GM19239 (cell line): ENCODE data around the gene C18orf63.

ENCODE experiments used
- DNase-seq: peaks from one replicate; pipeline ENCODE4 v3.0.0; 2011; ENCODE audit warnings: low spot score; ENCODE audit not compliant: insufficient read length
- FAIRE-seq: peaks from 2 replicates; lab custom pipeline; 2011; peaks lifted over from hg19 to GRCh38; lab: Jason Lieb, UNC

Gene C18orf63

DNA sequence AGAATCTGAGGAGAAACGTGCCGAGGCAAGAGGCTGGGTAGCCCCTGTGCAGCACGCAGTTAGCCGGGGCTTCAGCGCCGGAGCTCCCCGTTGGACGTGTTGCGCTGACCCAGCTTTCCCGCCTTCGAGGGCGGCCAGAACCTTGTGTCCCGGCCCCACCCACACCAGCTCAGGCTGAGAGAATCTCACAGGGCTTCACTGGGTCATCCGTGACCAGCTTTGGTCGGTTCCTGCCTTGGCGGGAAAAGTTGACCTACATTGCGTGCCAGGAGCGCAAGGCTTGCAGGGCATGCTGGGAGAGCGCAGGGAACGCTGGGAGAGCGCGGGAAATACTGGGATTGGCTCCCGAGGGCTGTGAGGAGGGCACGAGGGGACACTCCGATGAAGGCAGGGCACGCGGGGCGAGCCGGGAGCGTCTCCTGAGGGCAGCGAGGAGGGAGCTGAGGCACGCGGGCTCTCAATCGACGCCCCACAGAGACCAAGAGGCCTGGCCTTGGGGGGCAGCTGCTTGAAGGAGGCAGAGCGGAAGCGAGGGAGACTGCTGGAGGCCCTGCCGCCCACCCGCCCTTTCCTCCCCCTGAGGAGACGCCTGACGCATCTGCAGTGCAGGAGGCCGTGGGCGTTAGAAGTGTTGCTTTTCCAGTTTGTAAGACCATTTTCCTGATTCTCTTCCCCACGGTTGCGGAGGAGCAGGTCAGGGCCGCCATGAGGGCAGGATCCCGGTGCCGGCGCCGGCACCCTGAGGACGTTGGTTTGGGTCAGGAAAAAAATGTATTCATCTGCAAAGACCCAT is at the start of gene C18orf63:
TSS of gene C18orf63 (plus strand) at position 376 of the 793 bp plus-strand sequence. CDS start 2,027 bp downstream, outside the sequence.
- no peak for DNase-seq
- no peak for FAIRE-seq

DNA sequence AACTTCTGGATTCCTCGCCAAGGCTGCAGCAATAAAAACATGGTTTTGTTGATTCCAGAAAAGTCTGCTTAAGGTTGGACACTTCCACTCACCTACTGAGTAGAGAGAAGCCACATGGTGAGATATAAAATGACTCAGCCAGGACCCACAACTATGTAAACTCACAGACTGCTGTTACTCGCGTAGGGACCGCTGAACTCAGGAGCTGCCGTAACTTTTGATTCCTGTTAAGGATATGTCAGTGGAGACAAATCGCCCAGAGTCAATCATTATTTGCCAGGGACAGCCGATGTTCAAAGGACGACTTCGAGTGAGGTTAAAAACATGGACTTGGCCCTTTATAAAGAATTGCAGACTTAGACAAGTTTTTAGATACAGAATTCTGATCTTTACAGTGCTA is 49.5 kb upstream of the C18orf63 start:
- no peak for FAIRE-seq

DNA sequence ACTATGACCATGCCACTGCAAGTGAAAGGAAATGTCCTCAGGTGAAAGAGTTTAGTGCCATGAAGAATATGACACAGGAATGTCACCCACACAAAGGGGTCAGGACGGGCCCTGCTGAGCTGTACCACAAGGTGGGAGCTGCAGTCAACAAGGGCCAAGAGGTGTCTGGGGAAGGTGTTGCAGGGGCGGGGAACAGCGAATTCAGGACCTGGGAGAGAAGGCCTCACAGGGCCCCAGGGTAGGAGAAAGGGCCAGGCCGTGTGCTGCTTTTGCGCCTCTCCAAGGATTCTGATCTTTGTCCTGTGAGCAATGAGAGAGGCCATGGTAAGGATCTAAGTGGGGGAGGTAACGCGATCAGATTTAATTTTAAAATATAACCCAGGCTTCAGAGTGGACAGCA is 47.5 kb upstream of the C18orf63 start:
- no peak for DNase-seq
- no peak for FAIRE-seq

More for the DNA sequence above, 49.5 kb upstream of the C18orf63 start:
- DNase-seq = no peak

DNA sequence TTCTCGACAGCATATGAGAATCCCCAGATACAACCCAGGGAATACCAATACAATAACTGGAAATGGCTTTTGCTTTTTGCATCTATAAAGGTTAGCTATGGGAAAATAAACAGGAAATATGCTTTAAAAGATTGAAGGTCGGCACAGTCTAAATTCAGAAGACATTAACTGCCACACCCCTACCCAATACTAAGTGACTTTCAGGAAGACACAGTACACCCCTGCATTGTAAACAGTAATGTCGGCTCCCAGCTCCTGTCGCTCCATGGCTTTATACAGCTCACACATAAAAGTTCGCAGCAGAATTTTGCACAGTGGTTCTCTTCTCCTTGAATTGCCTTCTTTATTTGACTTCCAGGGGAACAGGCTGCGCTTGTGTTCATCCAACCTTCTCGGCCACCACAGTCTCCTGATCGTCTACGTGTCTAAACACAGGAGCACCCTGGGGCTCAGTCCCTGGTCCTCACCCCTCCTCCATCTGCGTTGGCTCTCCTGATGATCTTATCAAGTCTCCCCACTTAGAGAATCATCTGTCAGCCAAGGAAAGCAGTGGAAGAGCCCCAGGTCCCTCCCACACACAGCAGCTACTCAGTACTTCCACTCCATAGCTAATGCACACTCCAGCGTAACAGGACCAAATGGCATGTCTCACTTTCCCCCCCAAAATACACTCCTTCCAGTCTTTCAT is 46.6 kb upstream of the C18orf63 start:
- DNase-seq = no peak
- no peak for FAIRE-seq

DNA sequence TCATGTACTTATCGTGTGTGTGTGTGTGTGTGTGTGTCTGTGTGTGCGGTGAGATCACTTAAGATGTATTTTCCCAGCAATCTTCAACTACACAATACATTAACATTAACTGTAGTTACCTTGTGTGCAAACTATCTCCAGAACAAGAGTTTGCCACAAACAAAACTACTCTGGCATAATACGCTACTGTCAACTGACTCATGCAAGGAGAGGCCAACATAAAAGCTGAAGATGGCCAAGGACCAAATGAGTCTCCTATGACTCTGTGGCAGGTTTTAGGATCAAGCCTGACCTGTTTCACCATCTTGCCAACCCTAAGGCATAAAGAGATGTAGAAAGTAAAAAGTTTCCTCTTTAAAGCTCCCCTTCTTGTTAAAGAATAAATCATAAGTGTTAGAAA is 44.0 kb upstream of the C18orf63 start:
- FAIRE-seq = no peak

DNA sequence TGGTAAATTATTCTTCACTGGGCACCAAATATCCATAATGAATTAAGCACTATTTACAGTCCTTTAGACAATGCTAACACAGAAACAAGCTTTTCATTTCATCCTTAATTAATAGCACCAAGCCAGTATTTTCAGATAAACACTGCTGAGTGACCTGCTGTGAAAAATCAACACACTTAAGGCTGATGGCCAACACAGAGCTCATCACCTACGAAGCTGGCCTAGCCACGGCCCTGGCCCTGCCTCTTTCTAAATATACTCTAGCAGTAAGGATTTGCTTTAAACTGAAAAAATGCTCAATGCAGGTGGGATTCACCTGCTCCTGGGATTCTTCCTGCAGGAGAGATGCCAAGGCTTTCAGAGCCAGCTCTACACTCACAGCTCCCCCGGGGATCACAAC is 42.2 kb upstream of the C18orf63 start:
- FAIRE-seq (no peak), DNase-seq (no peak)

More for the DNA sequence above, 44.0 kb upstream of the C18orf63 start:
- no peak for DNase-seq

DNA sequence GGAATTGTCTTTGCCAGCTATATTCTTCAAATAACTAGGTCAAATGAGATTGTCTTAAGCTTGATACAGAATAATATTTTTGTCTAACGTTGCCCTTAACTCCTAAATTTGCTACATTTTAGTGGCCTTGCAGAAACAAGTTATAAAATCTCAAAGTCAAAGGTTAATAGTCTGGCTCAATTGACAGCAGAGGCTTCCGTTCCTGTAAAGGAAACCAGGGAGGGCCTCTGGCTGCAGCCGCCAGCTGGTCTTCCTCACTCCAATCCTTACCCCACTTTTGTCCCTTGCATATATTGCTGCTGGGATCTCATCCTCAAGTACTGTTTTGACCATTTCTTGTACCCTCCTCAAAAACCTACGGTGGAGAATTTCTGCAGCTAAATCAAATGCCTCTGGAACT is 40.9 kb upstream of the C18orf63 start:
- DNase-seq (no peak), FAIRE-seq (no peak)

DNA sequence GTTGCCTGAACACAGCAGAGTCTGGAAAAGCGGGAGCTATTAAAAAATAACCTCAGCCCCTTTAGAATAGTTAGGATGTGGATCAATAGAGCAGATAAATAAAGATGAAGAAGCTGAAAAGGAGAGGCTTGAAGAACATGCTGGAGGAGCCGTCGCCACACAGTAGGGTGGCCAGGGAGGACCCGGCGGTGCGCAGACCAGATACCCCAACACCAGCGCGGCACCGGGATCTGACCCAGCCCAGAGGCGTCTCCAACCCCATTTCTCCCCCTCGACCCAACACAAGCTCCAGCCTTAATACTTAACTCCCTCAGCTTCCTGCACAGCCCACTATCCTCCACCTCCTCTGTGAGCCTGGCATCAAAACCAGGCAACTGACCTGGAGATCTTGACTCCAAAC is 39.9 kb upstream of the C18orf63 start:
- FAIRE-seq = no peak
- no peak for DNase-seq

DNA sequence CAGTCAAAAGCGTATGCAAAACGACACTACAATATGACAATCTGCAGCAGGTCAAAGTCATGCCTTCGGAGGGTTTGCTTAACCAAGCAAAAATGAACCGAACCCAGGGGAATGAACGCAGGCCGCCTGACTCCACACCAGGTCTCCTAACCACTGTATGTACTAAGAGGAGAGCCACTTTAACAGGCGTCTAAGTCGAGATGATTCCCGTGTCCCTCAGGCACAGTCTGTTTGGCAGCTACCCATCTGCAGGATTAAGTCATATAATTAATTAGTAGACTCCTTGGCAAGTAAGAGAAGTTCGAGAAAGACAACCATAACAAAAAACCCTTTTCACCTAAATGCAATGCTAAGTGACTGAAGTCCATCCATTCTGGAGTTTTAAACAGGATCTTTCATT is 39.0 kb upstream of the C18orf63 start:
- DNase-seq (no peak), FAIRE-seq (no peak)

DNA sequence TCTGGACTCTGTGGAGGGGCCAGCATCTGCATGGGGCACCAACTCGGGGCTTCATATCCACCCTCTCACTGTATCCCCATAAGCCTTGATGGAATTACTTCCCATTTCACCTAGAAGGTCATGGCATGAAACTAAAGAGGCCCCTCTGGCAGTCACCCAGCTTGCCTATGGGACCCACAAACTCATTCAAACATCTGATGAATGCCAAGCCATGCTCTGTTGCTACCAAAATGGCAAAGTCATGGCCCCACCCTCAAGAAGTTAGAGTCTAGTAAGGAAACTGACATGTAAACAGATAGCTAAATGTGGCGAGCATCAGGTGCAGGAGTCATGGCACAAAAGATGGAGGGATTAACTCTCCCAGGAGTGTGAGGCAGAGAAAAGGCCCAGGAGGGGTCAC is 38.3 kb upstream of the C18orf63 start:
- no peak for DNase-seq
- no peak for FAIRE-seq

DNA sequence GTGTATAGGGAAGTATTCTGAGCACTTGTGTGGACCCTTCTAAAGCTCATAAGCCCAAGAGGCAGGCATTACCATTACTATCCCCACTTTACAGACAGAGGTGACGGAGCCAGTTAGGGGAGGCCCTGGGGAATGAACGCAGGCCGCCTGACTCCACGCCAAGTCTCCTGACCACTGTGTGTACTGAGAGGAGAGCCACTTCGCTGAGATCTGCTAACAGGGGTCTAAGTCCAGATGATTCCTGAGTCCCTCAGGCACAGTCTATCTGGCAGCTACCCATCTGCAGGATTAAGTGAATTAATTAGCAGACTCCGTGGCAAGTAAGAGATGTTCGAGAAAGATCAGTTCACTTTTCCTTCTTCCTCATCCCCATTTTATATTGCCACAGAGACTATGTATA is 37.6 kb upstream of the C18orf63 start:
- FAIRE-seq (no peak), DNase-seq (no peak)

DNA sequence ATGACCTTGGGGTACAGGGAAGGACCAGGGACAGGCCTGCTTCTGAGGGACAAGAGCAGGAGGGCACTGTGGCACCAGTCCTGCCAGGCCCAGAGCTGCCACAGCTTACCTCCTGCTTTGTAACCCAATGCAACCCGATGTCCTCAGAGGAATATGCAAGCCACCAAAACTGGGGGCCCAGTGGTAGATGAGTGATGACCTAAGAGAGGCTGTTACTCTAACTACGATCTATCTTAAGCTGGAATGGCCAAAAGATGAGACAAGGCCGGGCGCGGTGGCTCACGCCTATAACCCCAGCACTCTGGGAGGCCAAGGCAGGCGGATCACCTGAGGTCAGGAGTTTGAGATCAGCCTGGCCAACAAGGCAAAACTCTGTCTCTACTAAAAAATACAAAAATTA is 36.7 kb upstream of the C18orf63 start:
- FAIRE-seq (no peak), DNase-seq (no peak)

DNA sequence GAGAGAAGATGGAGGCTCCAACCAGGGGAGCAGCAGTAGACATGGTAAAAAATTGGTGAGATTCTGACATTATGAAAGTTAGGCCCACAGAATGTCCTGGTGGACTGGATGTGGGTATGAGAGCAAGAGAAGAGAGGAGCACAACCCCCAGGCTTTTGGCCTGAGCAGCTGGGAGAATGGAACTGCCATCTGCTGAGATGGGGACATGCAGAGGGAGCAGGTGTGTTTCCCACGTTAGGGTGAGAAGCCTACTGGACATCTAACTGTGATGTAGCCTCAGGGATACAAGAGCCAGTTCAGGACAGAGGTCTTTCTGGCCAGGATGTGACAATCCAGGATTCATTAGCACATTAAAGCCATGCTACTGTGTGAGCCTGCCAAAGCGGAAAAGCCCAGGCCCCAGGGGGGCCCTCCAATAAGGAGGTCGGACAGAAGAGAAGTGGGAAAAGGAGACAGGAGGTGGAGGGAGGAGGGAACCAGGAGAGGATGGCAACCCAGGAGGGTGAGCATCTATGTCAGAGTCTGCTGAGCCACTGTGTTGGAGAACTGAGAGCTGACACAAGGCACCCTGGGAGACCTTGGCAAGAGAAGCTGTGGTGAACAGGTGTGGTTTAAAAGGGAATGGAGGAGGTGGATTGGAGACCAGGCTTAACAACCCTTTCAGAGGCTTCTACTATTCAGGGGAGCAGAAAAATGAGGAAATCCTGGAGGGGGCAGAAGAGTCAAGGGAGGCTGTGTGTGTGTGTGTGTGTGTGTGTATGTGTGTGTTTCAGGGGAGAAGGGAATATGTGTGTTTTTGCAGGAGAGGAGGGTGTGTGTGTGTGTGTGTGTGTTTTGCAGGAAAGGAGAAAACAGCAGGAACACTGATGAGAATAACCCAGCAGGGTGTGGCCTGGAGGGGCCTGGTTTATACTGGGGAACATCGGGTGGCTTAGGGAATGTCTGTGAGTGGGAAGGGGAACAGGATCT is 34.3 kb upstream of the C18orf63 start:
- DNase-seq (no peak), FAIRE-seq (no peak)

DNA sequence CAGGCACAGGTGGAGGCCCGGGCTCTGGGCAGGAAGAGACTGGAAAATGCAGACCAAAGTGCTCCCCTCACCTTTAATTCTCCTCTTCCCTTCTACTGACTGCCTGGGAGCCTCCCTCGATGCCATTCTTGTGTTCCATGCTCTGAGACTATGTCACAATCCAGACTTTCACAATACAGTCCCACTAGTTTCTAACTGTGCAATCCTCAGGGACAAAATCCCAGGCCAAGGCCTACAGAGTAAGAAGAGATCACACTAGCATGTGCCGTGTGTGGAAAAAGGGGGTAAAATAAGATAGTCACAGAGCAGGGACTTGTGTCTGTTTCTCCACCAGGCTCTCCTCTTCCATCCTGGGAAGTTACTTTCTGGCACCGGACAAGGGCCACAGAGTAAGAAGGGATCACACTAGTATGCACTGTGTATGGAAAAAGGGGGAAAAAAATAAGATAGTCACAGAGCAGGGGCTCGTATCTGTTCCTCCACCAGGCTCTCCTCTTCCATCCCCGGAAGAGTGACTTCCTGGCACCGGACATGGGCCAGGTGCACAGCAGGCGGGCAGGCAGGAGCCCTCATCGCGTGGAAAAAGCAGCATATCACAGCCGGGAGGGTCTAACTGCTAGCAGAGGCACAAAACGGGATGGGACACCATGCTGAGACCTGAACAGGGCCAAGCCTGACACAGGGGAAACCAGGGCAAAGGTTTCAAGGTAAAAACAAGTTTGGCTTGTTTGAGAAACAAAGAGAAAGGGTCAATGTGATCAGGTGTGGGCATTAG is 33.5 kb upstream of the C18orf63 start:
- no peak for DNase-seq
- no peak for FAIRE-seq

DNA sequence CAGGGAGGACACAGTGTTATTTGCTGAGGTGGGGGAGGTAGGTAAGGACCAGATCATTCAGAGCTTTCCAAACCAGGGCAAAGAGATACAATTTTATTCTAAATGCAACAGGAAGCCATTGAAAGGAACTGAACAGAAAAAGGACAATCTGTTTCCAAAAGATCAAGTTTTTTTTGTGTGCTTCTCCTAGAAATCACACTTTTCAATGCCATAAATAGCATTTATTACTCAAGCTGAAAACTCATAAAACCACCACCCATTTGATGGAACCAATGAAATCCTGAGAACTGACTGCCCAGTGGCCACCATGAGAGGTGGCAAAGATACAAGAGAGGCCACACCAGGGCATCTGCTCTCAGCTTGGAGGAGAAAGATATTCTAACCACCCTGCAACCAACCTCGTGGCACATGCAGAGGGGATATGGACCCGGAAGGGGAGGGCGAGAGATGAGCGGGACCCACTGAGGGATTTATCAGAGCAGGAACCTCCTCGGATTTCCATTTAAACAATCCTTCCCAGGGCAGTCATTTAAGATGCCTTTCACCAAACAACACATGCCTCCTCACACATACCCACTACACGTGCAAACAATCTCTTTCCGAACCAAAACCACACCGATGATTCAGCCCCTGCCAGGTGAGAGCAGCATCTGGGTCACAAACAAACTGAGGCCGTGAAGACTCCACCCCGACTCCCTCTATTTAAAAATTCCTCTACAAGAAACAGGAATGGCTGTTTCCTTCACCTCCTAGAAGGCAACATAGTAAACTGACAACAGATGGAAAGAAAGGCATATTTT is 32.7 kb upstream of the C18orf63 start:
- DNase-seq (no peak), FAIRE-seq (no peak)

DNA sequence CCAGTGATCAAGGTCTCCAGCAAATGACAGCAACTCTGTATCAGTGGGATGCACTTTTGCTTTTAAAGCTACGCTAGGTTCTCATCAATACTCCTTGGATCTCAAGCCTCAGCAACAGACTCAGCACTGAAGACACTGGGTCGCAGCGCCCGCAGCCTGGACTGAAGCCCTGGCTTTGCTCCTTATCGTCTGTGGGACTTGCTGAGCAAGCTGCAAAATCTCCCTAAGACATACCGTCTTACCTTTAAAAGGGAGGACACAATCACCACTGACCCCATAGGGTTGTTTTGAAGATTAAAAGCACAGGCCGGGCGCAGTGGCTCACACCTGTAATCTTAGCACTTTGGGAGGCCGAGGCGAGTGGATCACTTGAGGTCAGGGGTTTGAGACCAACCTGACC is 32.0 kb upstream of the C18orf63 start:
- FAIRE-seq (no peak), DNase-seq (no peak)

DNA sequence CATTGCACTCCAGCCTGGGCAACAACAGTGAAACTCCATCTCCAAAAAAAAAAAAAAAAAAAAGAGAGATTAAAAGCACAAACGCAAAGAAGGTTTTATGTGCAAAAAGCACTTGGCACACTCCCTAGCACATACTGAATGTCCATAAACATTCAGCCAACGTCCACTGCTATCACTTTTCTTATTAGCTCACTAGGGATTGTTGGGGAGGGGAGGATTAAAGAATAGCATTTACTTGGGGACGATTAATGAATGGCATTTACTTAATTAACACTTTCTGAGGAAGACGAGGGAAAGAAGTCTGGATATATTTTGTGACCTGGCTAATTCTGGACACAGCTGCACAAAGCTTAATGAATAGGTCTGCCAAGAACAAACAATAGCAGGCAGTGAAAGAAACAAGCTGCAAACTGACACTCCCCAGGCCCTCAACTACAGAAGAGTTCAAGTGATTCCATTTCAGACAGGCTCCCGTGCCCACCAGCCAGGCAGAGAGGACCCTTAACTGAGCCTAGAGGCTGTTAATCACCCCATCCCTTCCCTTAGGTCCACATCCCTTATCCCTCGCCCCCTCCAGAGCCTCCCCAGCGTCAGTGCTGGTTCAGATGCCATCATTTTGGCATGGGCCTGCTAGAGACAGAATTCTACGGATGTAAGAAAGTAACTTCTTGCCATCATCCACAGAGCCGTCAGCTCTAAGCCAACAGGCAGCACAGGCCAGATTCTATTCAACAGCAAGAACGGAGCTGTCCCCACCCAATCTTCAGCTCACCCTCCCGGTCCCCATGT is 31.3 kb upstream of the C18orf63 start:
- DNase-seq (no peak), FAIRE-seq (no peak)

DNA sequence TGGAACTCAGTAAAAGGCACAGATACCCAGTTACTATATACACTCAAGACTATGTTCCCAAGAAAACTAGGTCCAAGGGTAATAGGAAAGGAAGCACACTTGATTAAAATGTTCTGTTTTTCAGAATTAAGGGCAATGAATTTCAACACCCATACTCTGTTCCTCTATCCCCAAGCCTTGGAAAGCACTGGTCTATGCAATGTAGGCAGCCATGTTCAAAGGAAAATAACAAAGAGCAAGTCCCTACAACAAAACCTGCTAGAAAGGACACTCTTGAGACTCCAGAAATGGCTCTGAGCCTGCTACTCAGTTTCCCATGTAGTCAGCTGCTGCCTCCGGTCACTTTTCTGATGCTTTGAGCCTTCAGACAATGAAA is 30.7 kb upstream of the C18orf63 start:
- DNase-seq (no peak), FAIRE-seq (no peak)
